Measurements from ENCODE around the gene ENKUR.

- TF ChIP-seq CTCF (IDR thresholded peaks at IDR 0.05) (no peak), POLR2A (IDR thresholded peaks at IDR 0.05) (no peak)
Observed at GRCh38 chr10:25023278-25023677, 7.3 kb upstream of the ENKUR start.

All from right lobe of liver (tissue), 4 donors.